ENCODE results near the gene C2orf49.

Gene C2orf49

GRCh38 chr2:105290981-105291660, 46.2 kb upstream of the C2orf49 start:
- peaks cover 85% of the 10 kb centered on the region for H3K36me3 ChIP-seq (ENCODE audit: insufficient read depth, low read length)
- no peak overlapping the region for H3K9ac ChIP-seq (ENCODE audit: low read depth, low read length)
- no peak for TF ChIP-seq CTCF (IDR thresholded peaks at IDR 0.05; ENCODE audit: borderline replicate concordance, extremely low read depth, low read length, poor library complexity, severe bottlenecking)
- TF ChIP-seq EZH2 (IDR thresholded peaks at IDR 0.05; ENCODE audit: borderline replicate concordance, low read depth, low read length, severe bottlenecking), result no peak
- H3K4me2 ChIP-seq (ENCODE audit: insufficient read depth, low read length), result no peak overlapping the region
- DNase-seq (no peak), ATAC-seq (ENCODE audit: insufficient read depth, low read depth) (no peak)
- no peaks in the 10 kb centered on the region; the same call in 1 of the 2 replicates for H4K20me1 ChIP-seq (ENCODE audit: insufficient read depth, low read length)
- no peaks in the 10 kb centered on the region for H3K27me3 ChIP-seq (ENCODE audit: insufficient read depth, low read length, poor library complexity)
- H3K4me1 ChIP-seq (ENCODE audit: insufficient read depth, low read length), result no peaks in the 10 kb centered on the region
- no peak overlapping the region for H3K27ac ChIP-seq (ENCODE audit: low read length)
- no peak overlapping the region for H3K4me3 ChIP-seq (ENCODE audit: low read depth in 1 of 2, low read length in 2 of 2)
- no peaks in the 10 kb centered on the region for H3K79me2 ChIP-seq (ENCODE audit: insufficient read depth, low read length)
- H2AFZ ChIP-seq (ENCODE audit: low read depth, low read length), result no peak overlapping the region
- H3K9me3 ChIP-seq (ENCODE audit: insufficient read depth, low read length, severe bottlenecking), result no peaks in the 10 kb centered on the region

- Histone ChIP-seq H4K20me1 (ENCODE audit: insufficient read depth, low read length) (no peaks in the 10 kb centered on the region; the same call in 1 of the 2 replicates), H3K4me3 (ENCODE audit: low read depth in 1 of 2, low read length in 2 of 2) (no peak overlapping the region), H3K9me3 (ENCODE audit: insufficient read depth, low read length, severe bottlenecking) (no peaks in the 10 kb centered on the region), H3K27me3 (ENCODE audit: insufficient read depth, low read length, poor library complexity) (no peaks in the 10 kb centered on the region), H3K36me3 (ENCODE audit: insufficient read depth, low read length) (peaks cover 82% of the 10 kb centered on the region), H3K4me2 (ENCODE audit: insufficient read depth, low read length) (no peak overlapping the region), H3K79me2 (ENCODE audit: insufficient read depth, low read length) (no peaks in the 10 kb centered on the region), H3K4me1 (ENCODE audit: insufficient read depth, low read length) (no peaks in the 10 kb centered on the region), H3K27ac (ENCODE audit: low read length) (no peak overlapping the region), H2AFZ (ENCODE audit: low read depth, low read length) (no peak overlapping the region), H3K9ac (ENCODE audit: low read depth, low read length) (no peak overlapping the region)
- DNase-seq, result no peak
- ATAC-seq (ENCODE audit: insufficient read depth, low read depth), result no peak
- TF ChIP-seq EZH2 (IDR thresholded peaks at IDR 0.05; ENCODE audit: borderline replicate concordance, low read depth, low read length, severe bottlenecking), result no peak
Measured at GRCh38 chr2:105291981-105292380, 45.4 kb upstream of the C2orf49 start.

- no peak for TF ChIP-seq EZH2 (IDR thresholded peaks at IDR 0.05; ENCODE audit: borderline replicate concordance, low read depth, low read length, severe bottlenecking)
- no peak for TF ChIP-seq CTCF (IDR thresholded peaks at IDR 0.05; ENCODE audit: borderline replicate concordance, extremely low read depth, low read length, poor library complexity, severe bottlenecking)
- Histone ChIP-seq H4K20me1 (ENCODE audit: insufficient read depth, low read length) (no peaks in the 10 kb centered on the region; the same call in 1 of the 2 replicates), H2AFZ (ENCODE audit: low read depth, low read length) (no peak overlapping the region), H3K4me3 (ENCODE audit: low read depth in 1 of 2, low read length in 2 of 2) (no peak overlapping the region), H3K27me3 (ENCODE audit: insufficient read depth, low read length, poor library complexity) (no peaks in the 10 kb centered on the region), H3K79me2 (ENCODE audit: insufficient read depth, low read length) (no peaks in the 10 kb centered on the region), H3K4me1 (ENCODE audit: insufficient read depth, low read length) (no peaks in the 10 kb centered on the region), H3K4me2 (ENCODE audit: insufficient read depth, low read length) (no peak overlapping the region), H3K27ac (ENCODE audit: low read length) (no peak overlapping the region), H3K36me3 (ENCODE audit: insufficient read depth, low read length) (peaks cover 81% of the 10 kb centered on the region), H3K9ac (ENCODE audit: low read depth, low read length) (no peak overlapping the region), H3K9me3 (ENCODE audit: insufficient read depth, low read length, severe bottlenecking) (no peaks in the 10 kb centered on the region)
- ATAC-seq (ENCODE audit: insufficient read depth, low read depth) (no peak), DNase-seq (no peak)
Measured at GRCh38 chr2:105294046-105294445, 43.3 kb upstream of the C2orf49 start.

DNA sequence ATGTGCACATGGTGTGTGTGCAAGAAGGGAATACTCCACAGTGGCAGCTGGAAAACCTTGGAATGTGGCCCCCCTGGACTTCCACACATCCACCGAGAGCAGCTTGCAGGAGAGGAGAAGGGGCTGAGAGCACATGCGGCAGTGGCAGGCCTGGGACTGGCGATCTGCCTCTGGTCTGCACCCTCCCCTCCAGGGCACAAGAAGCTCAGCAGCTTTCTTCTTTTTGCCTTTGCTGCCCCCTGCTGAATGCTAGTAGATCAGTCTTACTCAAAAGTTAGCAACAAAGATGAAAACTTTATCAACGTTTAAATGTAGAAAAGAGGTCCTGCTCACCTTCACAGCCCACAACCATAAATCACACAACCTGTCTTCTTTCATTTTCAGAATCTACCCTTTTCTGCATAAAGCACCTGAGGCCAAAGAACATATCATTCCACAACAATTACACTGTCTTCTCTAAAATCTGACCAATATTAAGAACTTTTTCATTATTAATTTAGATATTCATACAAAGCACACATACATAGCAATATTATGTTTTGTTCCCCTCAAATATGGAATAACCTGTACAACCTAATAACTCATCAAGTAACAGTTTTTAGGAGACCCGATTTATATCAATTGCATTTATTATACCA, 42.4 kb upstream of the C2orf49 start:
- H3K4me3 ChIP-seq (ENCODE audit: low read depth in 1 of 2, low read length in 2 of 2), result no peak overlapping the region
- no peaks in the 10 kb centered on the region for H3K9me3 ChIP-seq (ENCODE audit: insufficient read depth, low read length, severe bottlenecking)
- no peak overlapping the region for H3K4me2 ChIP-seq (ENCODE audit: insufficient read depth, low read length)
- TF ChIP-seq EZH2 (IDR thresholded peaks at IDR 0.05; ENCODE audit: borderline replicate concordance, low read depth, low read length, severe bottlenecking), result no peak
- TF ChIP-seq CTCF (IDR thresholded peaks at IDR 0.05; ENCODE audit: borderline replicate concordance, extremely low read depth, low read length, poor library complexity, severe bottlenecking), result peak; percentile 68
- no peak overlapping the region for H3K9ac ChIP-seq (ENCODE audit: low read depth, low read length)
- DNase-seq (peak; percentile 58), ATAC-seq (ENCODE audit: insufficient read depth, low read depth) (peak; percentile 91)
- H3K36me3 ChIP-seq (ENCODE audit: insufficient read depth, low read length), result peaks cover 73% of the 10 kb centered on the region
- H3K4me1 ChIP-seq (ENCODE audit: insufficient read depth, low read length), result no peaks in the 10 kb centered on the region
- no peaks in the 10 kb centered on the region; the same call in 1 of the 2 replicates for H4K20me1 ChIP-seq (ENCODE audit: insufficient read depth, low read length)
- H2AFZ ChIP-seq (ENCODE audit: low read depth, low read length), result no peak overlapping the region
- H3K27ac ChIP-seq (ENCODE audit: low read length), result no peak overlapping the region
- H3K27me3 ChIP-seq (ENCODE audit: insufficient read depth, low read length, poor library complexity), result no peaks in the 10 kb centered on the region
- H3K79me2 ChIP-seq (ENCODE audit: insufficient read depth, low read length), result peaks cover 8% of the 10 kb centered on the region; the same call in 1 of the 2 replicates

Data from DND-41 (cell line).